SK-N-SH (cell line): ENCODE measurements around the gene AUH. TPM values are rescaled to one million over a fixed set of nuclear protein-coding genes. Genes with fewer than 3 reads are reported as not detected.

Source experiments
- CTCF ChIA-PET: fragments of 300-600, 350-600 bp; formaldehyde crosslinking; extraction: SDS; loops from one replicate; lab custom pipeline; 2021; lab: Yijun Ruan, JAX
- POLR2A ChIA-PET: fragments of 350-600 bp; sonication (Branson Sonifier 250); formaldehyde crosslinking; extraction: SDS; loops from one replicate; lab custom pipeline; 2020; ENCODE audit warnings: antibody characterized with exemption, inconsistent platforms; lab: Yijun Ruan, JAX
- DNase-seq: peaks from one replicate; pipeline ENCODE4 v3.0.0; 2012
- H2AFZ ChIP-seq: fragments of 200-600 bp; sonication (generic); 2 replicates; pipeline ENCODE4 v1.8.1; 2016; ENCODE audit warnings: antibody characterized with exemption, mild to moderate bottlenecking, low read depth
- H3F3A ChIP-seq: fragments of 200-600 bp; sonication (generic); replicated peaks from 2 replicates; pipeline ENCODE3; 2016; ENCODE audit warnings: antibody characterized with exemption, mild to moderate bottlenecking; ENCODE audit not compliant: insufficient read depth
- H3K27ac ChIP-seq, 2 experiments: fragments of 200-500 bp in 1 of 2; fragments of 200-600 bp in 1 of 2; sonication (Bioruptor generic) in 1 of 2; sonication (generic), shearing (Covaris generic) in 1 of 2; 2 replicates each; pipeline versions ENCODE4 v1.5.1 to v1.6.1; 2014 to 2016; ENCODE audit warnings: low read depth in 2 of 2, inconsistent platforms in 1 of 2, low read length in 1 of 2, mild to moderate bottlenecking in 1 of 2, mixed read lengths in 1 of 2
- H3K27me3 ChIP-seq: fragments of 200-600 bp; sonication (generic), shearing (Covaris generic); 2 replicates; pipeline ENCODE4 v1.6.1; 2016; ENCODE audit warnings: mixed run types; ENCODE audit not compliant: insufficient read depth
- H3K36me3 ChIP-seq, 2 experiments: fragments of 200-500 bp in 1 of 2; fragments of 200-600 bp in 1 of 2; sonication (Bioruptor generic) in 1 of 2; sonication (generic) in 1 of 2; replicated peaks in 1 of 2; 2 replicates each; pipeline versions ENCODE3 to v1.5.1; 2014 to 2016; ENCODE audit warnings: low read length in 1 of 2, mild to moderate bottlenecking in 1 of 2; ENCODE audit not compliant: insufficient read depth in 2 of 2, control insufficient read depth in 1 of 2
- H3K4me1 ChIP-seq, 2 experiments: fragments of 200-500 bp in 1 of 2; fragments of 200-600 bp in 1 of 2; sonication (Bioruptor generic) in 1 of 2; sonication (generic), shearing (Covaris generic) in 1 of 2; 2 replicates each; pipeline versions ENCODE4 v1.5.1 to v1.6.1; 2014 to 2016; ENCODE audit warnings: low read depth in 1 of 2, low read length in 1 of 2, mixed run types in 1 of 2; ENCODE audit not compliant: insufficient read depth in 2 of 2, control insufficient read depth in 1 of 2
- H3K4me2 ChIP-seq: fragments of 200-600 bp; sonication (generic), shearing (Covaris generic); 2 replicates; pipeline ENCODE4 v1.6.1; 2017; ENCODE audit warnings: mixed run types
- H3K4me3 ChIP-seq, 2 experiments: fragments of 200-500 bp in 1 of 2; fragments of 200-600 bp in 1 of 2; sonication (Bioruptor generic) in 1 of 2; sonication (generic), shearing (Covaris generic) in 1 of 2; 2 replicates each; pipeline versions ENCODE4 v1.5.1 to v1.8.1; 2014 to 2016; ENCODE audit warnings: low read depth in 2 of 2, inconsistent platforms in 1 of 2, low read length in 1 of 2, mild to moderate bottlenecking in 1 of 2, mixed read lengths in 1 of 2, moderate library complexity in 1 of 2
- H3K79me2 ChIP-seq: fragments of 200-600 bp; sonication (generic); 2 replicates; pipeline ENCODE4 v1.8.1; 2017; ENCODE audit warnings: mild to moderate bottlenecking; ENCODE audit not compliant: insufficient read depth
- H3K9ac ChIP-seq: fragments of 200-600 bp; sonication (generic); 2 replicates; pipeline ENCODE4 v1.6.1; 2017; ENCODE audit warnings: mixed run types
- H3K9me2 ChIP-seq: fragments of 200-600 bp; sonication (generic); 2 replicates; pipeline ENCODE4 v1.6.1; 2017; ENCODE audit warnings: mixed run types
- H3K9me3 ChIP-seq: fragments of 200-600 bp; sonication (generic); 2 replicates; pipeline ENCODE4 v1.6.1; 2017; ENCODE audit warnings: mixed run types, mild to moderate bottlenecking, moderate library complexity
- H4K20me1 ChIP-seq: fragments of 200-600 bp; sonication (generic); 2 replicates; pipeline ENCODE4 v1.6.1; 2017; ENCODE audit warnings: mild to moderate bottlenecking, mixed run types; ENCODE audit not compliant: insufficient read depth
- ELF1 ChIP-seq: IDR thresholded peaks from 2 replicates; pipeline ENCODE4 v1.4.0; 2012
- EP300 ChIP-seq, 2 experiments: IDR thresholded peaks; 2 replicates each; pipeline versions ENCODE4 v1.4.0 to v1.6.1; 2012; ENCODE audit warnings: borderline replicate concordance in 1 of 2, low read depth in 1 of 2, low read length in 1 of 2
- FOXJ3 ChIP-seq: sonication (generic); formaldehyde crosslinking; IDR thresholded peaks from 2 replicates; pipeline ENCODE4 v1.5.1; 2020; ENCODE audit warnings: mild to moderate bottlenecking, missing genetic modification reagents
- FOXM1 ChIP-seq: IDR thresholded peaks from 2 replicates; pipeline ENCODE4 v1.4.0; 2012; ENCODE audit warnings: low read depth, mild to moderate bottlenecking
- MXI1 ChIP-seq: IDR thresholded peaks from 2 replicates; pipeline ENCODE4 v1.6.1; 2012; ENCODE audit warnings: mild to moderate bottlenecking, low read depth, low read length, improper control_type of control experiment
- RAD21 ChIP-seq: IDR thresholded peaks from 2 replicates; pipeline ENCODE4 v1.6.1; 2012; ENCODE audit warnings: mild to moderate bottlenecking, low read length
- SIN3A ChIP-seq: IDR thresholded peaks from 2 replicates; pipeline ENCODE4 v1.6.1; 2012; ENCODE audit warnings: low read depth, mild to moderate bottlenecking, low read length, moderate library complexity, borderline replicate concordance
- TAF1 ChIP-seq: IDR thresholded peaks from 2 replicates; pipeline ENCODE4 v1.6.1; 2012; ENCODE audit warnings: low read depth, mild to moderate bottlenecking, low read length, moderate library complexity, borderline replicate concordance
- TEAD4 ChIP-seq: IDR thresholded peaks from 2 replicates; pipeline ENCODE4 v1.4.0; 2012; ENCODE audit warnings: mild to moderate bottlenecking, borderline replicate concordance; ENCODE audit not compliant: insufficient read depth
- WGBS: methylation state at CpG from one replicate; pipeline ENCODE4 v1.1.6; 2017; ENCODE audit warnings: low lambda C conversion rate; 5-methylcytosine and 5-hydroxymethylcytosine counted together
- polyA plus RNA-seq, 3 experiments: library from polyadenylated mRNA; depleted of rRNA; stranded (reverse); fragments of >200 nt; gene quantifications; 2 replicates each; pipeline ENCODE4 v1.2.3, GENCODE V29; 2012
- TF ChIP-seq, protein P1 (sequence below): IDR thresholded peaks from 2 replicates; pipeline ENCODE4; 2012
- TF ChIP-seq, protein P2 (sequence below): fragments of 150-350 bp; IDR thresholded peaks from 2 replicates; pipeline ENCODE4 v1.6.1; 2016; ENCODE audit warnings: mild to moderate bottlenecking, low read depth, low read length
- TF ChIP-seq, protein P3 (sequence below): IDR thresholded peaks from 2 replicates; pipeline ENCODE4 v1.6.1; 2012; ENCODE audit warnings: mild to moderate bottlenecking, low read depth, low read length, moderate library complexity
- TF ChIP-seq, protein P4 (sequence below): IDR thresholded peaks from 2 replicates; pipeline ENCODE4 v1.4.0; 2012; ENCODE audit warnings: low read depth, borderline replicate concordance
- TF ChIP-seq, protein P5 (sequence below): IDR thresholded peaks from 2 replicates; pipeline ENCODE4 v1.4.0; 2012; ENCODE audit warnings: low read depth, borderline replicate concordance

The AUH gene
- polyA plus RNA-seq, 1 of the 3 experiments (the other 2 are of a cell fraction): 7.6 TPM

DNA sequence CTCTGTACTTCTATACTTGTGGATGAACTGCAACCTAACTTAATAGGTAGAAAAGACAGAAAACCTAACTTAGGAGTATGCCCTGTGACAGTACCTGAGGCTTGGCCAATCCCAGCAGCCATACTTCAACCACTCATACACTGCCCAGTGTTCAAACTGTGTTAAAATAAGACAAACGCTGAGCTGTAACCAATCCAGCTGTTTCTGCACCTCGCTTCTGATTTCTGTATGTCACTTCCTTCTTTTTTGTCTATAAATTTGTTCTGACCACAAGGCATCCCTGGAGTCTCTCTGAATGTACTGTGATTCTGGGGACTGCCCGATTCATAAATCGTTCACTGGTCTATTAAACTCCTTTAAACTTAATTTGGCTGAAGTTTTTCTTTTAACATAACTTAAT is 41.4 kb downstream of the AUH start (continued):
- TF ChIP-seq, protein P1, sequence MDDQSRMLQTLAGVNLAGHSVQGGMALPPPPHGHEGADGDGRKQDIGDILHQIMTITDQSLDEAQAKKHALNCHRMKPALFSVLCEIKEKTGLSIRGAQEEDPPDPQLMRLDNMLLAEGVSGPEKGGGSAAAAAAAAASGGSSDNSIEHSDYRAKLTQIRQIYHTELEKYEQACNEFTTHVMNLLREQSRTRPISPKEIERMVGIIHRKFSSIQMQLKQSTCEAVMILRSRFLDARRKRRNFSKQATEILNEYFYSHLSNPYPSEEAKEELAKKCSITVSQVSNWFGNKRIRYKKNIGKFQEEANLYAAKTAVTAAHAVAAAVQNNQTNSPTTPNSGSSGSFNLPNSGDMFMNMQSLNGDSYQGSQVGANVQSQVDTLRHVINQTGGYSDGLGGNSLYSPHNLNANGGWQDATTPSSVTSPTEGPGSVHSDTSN: no peak
- TF ChIP-seq FOXJ3 (CRISPR knock-in tag) (no peak), EP300 (IDR thresholded peaks at IDR 0.05; ENCODE audit: borderline replicate concordance in 1 of 2, low read depth in 1 of 2, low read length in 1 of 2) (no peak)

DNA sequence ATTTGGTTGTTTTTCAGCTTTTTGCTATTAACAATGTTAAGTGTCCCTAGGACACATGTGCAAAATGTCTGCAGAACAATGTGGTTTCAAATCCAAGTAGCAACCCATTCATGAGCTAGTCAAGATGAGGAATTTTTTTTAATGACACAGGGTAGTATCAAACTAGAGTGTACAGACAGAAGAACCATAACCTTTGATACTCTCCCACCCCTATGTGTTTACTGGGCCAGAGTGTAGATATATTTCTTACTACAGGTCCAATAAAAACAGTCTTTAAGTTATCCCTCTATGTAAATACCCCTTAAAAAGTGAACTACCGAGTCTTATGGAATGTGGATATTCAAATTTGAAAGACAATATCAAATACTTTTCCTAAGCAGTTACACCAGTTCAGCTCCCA is 45.6 kb downstream of the AUH start:
- no peak overlapping the region for H2AFZ ChIP-seq
- ChIA-PET POLR2A (no interaction called here), CTCF (no interaction called here)
- H3K4me1 ChIP-seq: no peaks in the 10 kb centered on the region
- H3K4me2 ChIP-seq: no peak overlapping the region
- no peak overlapping the region for H3K4me3 ChIP-seq
- no peak for DNase-seq
- no peaks in the 10 kb centered on the region for H3K9me3 ChIP-seq
- 0 out of 2 replicates have a peak, but pooled peaks cover 2% of the 10 kb centered on the region for H3K79me2 ChIP-seq
- H3K27me3 ChIP-seq: no peaks in the 10 kb centered on the region
- no peaks in the 10 kb centered on the region for H3F3A ChIP-seq
- H3K36me3 ChIP-seq: peaks cover 0 to 2% of the 10 kb centered on the region in 2 experiments
- no peaks in the 10 kb centered on the region for H4K20me1 ChIP-seq
- no peak for TF ChIP-seq TEAD4
- no peak for TF ChIP-seq EP300 (IDR thresholded peaks at IDR 0.05; ENCODE audit: borderline replicate concordance in 1 of 2, low read depth in 1 of 2, low read length in 1 of 2)
- no peak for TF ChIP-seq TAF1
- no peak for TF ChIP-seq MXI1
- TF ChIP-seq, protein P2, sequence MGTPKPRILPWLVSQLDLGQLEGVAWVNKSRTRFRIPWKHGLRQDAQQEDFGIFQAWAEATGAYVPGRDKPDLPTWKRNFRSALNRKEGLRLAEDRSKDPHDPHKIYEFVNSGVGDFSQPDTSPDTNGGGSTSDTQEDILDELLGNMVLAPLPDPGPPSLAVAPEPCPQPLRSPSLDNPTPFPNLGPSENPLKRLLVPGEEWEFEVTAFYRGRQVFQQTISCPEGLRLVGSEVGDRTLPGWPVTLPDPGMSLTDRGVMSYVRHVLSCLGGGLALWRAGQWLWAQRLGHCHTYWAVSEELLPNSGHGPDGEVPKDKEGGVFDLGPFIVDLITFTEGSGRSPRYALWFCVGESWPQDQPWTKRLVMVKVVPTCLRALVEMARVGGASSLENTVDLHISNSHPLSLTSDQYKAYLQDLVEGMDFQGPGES: no peak
- TF ChIP-seq, protein P3, sequence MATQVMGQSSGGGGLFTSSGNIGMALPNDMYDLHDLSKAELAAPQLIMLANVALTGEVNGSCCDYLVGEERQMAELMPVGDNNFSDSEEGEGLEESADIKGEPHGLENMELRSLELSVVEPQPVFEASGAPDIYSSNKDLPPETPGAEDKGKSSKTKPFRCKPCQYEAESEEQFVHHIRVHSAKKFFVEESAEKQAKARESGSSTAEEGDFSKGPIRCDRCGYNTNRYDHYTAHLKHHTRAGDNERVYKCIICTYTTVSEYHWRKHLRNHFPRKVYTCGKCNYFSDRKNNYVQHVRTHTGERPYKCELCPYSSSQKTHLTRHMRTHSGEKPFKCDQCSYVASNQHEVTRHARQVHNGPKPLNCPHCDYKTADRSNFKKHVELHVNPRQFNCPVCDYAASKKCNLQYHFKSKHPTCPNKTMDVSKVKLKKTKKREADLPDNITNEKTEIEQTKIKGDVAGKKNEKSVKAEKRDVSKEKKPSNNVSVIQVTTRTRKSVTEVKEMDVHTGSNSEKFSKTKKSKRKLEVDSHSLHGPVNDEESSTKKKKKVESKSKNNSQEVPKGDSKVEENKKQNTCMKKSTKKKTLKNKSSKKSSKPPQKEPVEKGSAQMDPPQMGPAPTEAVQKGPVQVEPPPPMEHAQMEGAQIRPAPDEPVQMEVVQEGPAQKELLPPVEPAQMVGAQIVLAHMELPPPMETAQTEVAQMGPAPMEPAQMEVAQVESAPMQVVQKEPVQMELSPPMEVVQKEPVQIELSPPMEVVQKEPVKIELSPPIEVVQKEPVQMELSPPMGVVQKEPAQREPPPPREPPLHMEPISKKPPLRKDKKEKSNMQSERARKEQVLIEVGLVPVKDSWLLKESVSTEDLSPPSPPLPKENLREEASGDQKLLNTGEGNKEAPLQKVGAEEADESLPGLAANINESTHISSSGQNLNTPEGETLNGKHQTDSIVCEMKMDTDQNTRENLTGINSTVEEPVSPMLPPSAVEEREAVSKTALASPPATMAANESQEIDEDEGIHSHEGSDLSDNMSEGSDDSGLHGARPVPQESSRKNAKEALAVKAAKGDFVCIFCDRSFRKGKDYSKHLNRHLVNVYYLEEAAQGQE: no peak
- TF ChIP-seq FOXM1: no peak
- TF ChIP-seq, protein P4, sequence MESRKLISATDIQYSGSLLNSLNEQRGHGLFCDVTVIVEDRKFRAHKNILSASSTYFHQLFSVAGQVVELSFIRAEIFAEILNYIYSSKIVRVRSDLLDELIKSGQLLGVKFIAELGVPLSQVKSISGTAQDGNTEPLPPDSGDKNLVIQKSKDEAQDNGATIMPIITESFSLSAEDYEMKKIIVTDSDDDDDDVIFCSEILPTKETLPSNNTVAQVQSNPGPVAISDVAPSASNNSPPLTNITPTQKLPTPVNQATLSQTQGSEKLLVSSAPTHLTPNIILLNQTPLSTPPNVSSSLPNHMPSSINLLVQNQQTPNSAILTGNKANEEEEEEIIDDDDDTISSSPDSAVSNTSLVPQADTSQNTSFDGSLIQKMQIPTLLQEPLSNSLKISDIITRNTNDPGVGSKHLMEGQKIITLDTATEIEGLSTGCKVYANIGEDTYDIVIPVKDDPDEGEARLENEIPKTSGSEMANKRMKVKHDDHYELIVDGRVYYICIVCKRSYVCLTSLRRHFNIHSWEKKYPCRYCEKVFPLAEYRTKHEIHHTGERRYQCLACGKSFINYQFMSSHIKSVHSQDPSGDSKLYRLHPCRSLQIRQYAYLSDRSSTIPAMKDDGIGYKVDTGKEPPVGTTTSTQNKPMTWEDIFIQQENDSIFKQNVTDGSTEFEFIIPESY: no peak
- no peak for TF ChIP-seq RAD21
- TF ChIP-seq SIN3A: no peak
- TF ChIP-seq, protein P5, sequence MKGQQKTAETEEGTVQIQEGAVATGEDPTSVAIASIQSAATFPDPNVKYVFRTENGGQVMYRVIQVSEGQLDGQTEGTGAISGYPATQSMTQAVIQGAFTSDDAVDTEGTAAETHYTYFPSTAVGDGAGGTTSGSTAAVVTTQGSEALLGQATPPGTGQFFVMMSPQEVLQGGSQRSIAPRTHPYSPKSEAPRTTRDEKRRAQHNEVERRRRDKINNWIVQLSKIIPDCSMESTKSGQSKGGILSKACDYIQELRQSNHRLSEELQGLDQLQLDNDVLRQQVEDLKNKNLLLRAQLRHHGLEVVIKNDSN: no peak
- no peak for TF ChIP-seq ELF1
- TF ChIP-seq, protein P1: no peak
- no peak overlapping the region for H3K9ac ChIP-seq
- 87% methylated on average over 1 of the region's 1 CpG for WGBS
- H3K27ac ChIP-seq: no peak overlapping the region
- no peaks in the 10 kb centered on the region for H3K9me2 ChIP-seq
